Suppressor macrophage (primary cell): ENCODE results near the gene BAZ1B.
A peak's percentile ranks its signal among the peaks of the same experiment; 100 is the strongest.
"Not testable (repeated sequence)": the region's sequence is repeated elsewhere in the genome, so short reads cannot be mapped to it uniquely, and the experiment has no call there.

Experiments used
- DNase-seq, 4 experiments: peaks; one replicate each; pipeline ENCODE4 v3.0.0-alpha.2; 2020 to 2022

BAZ1B gene

DNA sequence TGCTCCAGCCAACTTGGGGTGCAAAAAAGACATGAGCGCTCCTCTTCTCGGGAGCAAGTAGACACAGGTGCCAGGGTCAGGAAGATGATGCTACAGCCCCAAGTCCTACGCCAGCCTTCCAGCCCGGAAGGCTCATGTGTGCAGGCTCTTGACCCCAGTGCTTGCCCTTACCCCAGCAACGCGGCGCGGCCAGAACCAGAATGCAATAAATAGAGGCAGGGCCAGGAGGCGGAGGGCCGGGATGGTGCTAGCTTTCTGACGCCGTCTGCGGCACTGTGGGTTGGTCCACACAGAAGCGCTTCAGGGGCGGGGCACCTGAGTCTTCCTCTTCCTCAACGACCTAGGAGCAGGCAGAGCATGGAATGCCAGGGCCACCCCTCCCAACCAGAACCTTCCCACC is 15.0 kb upstream of the BAZ1B start:
- no peak for DNase-seq

- no peak for DNase-seq
Measured at GRCh38 chr7:73536479-73536878, 14.4 kb upstream of the BAZ1B start.

GRCh38 chr7:73535918-73536317 is 13.8 kb upstream of the BAZ1B start:
- not testable (repeated sequence) for DNase-seq

GRCh38 chr7:73533742-73534141 is 11.6 kb upstream of the BAZ1B start:
- no peak for DNase-seq

DNA sequence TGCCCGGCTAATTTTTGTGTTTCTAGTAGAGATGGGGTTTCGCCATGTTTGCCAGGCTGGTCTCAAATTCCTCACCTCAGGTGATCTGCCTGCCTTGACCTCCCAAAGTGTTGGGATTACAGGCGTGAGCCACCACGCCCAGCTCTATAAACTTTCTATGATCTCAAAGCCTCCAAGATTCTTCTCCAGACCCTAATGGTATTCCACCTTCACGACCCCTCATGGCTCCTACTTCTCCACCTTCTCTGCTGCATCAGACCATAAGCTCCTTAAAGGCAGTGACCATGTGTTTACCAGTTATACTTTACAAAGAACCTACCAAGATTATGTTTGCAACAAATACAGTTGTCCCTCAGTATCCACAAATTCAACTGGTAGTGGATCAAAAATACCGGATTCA is 10.1 kb upstream of the BAZ1B start:
- no peak for DNase-seq

GRCh38 chr7:73530800-73531199 is 8.7 kb upstream of the BAZ1B start:
- DNase-seq, result no peak

GRCh38 chr7:73526896-73527821 is 5.1 kb upstream of the BAZ1B start:
- peak in 3 of 4 experiments; percentile 13 to 19 (median 16) for DNase-seq

DNA sequence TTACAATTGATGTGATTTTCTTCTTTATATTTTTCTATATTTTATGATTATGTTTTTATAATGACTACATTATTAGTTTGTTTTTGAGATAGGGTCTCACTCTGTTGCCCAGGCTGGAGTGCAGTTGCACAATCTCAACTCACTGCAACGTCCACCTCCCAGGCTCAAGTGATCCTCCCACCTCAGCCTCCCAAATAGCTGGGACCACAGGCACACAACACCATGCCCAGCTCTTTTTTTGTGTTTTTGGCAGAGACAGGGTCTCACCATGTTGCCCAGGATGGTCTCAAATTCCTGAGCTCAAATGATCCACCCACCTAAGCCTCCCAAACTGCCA is 4.0 kb upstream of the BAZ1B start:
- DNase-seq, result not testable (repeated sequence)

- DNase-seq, result peak in 2 of 4 experiments; percentile 76 to 80
Measured at GRCh38 chr7:73521636-73522104, 423 bp downstream of the BAZ1B start.

DNA sequence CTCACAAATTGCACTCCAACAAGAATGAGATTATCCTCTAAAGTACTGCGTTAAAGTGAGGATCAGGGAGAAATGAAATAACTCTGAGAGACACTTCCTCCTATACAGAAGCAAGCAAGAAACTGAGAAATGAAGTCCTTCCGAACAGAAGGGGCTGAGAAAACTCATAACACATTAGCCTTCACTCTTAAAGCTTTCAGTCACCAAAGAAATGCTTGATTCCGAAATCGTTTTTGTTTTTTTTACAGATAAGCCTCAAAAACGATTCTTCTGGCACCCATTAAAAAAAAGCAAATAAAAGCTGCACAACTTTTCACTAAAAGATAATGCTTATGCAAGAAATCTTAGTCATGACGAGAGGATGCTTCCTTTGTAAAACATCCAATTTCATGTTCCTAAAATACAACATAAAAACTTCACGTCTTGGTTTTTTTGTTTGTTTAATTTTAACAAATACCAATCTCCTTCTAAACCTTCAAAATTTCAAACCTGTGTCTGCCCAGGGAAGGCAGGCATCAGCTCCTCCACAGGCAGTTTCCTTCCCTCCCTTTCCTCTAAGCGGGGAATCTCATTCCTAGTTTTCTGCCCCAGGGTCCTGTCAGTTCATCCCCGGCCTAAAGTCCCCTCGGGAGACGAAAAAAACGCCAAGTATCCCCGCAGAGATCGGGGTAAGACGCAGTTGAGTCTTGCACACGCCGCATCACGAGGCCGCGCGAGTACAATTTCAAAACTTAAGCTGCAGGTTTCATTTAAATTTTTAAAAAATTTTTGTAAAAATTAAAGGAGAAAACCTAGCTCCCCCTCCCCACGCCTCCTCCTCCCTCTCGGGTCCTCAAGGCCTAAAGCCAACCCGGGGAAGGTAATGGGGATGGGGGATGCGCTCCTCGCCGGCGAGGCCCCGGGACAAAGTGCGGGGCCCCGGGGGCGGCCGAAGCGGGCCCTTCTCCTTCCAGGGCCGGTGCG is 1.1 kb downstream of the BAZ1B start:
- peak; percentile 10 to 44 (median 36) for DNase-seq

DNA sequence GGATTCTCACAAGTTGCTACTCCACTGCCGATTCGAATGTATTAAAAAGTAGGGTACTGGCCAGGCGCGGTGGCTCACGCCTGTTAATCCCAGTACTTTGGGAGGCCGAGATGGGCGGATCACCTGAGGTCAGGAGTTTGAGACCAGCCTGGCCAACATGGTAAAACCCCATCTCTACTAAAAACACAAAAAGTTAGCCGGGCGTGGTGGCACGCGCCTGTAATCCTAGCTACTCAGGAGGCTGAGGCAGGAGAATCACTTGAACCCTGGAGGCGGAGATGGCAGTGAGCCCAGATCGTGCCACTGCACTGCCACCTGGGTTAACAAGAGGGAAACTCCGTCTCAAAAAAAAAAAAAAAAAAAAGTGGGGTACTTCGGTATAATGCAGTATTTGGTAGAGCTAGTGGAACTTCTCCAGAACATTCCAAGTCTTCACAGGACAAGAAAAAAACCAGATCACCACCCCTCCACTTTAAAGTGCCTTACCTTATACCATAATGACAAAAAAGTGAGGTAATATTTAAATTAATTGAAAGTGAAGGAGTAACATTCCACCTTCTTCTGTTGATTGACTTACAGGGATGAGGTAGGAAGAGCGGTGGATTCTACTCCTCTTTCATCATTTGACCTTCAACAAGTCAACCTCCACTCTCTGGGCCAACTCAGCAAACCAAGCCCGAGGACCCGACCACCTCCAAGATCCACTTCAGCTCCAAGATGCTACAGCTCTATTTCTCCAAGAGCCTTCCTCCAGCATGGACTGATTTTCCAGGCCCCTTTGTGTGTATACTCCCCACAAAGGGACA is 2.0 kb downstream of the BAZ1B start:
- peak in 2 of 4 experiments; percentile 5 to 28 for DNase-seq

GRCh38 chr7:73518470-73518869 is 3.6 kb downstream of the BAZ1B start:
- no peak for DNase-seq

- no peak for DNase-seq
Measured at GRCh38 chr7:73517241-73517995, 4.7 kb downstream of the BAZ1B start.

GRCh38 chr7:73515178-73515577 is 6.9 kb downstream of the BAZ1B start:
- peak in 1 of 4 experiments; percentile 7 for DNase-seq

- no peak for DNase-seq
Measured at GRCh38 chr7:73512018-73512780, 9.9 kb downstream of the BAZ1B start.

- DNase-seq, result no peak
Measured at GRCh38 chr7:73509463-73509862, 12.6 kb downstream of the BAZ1B start.

DNA sequence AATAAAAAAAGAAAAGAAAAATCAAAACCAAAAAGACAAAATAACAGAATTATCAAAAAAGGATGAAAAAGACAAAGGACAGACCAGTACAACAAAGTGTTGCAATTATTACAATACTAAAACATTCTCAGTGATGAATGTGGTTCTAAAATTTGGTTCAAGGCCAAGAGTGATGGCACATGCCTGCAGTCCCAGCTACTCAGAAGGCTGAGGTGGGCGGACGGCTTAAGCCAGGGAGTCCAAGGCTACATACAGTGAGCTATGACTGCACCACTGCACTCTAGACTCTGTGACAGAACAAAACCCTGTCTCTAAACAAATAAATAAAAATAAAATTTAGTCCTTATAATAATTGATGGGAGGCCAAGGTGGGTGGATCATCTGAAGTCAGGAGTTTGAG is 14.5 kb downstream of the BAZ1B start:
- DNase-seq, result no peak

- no peak for DNase-seq
Measured at GRCh38 chr7:73504920-73505319, 17.2 kb downstream of the BAZ1B start.

GRCh38 chr7:73504017-73504416 is 18.1 kb downstream of the BAZ1B start:
- no peak for DNase-seq

GRCh38 chr7:73503229-73503628 is 18.9 kb downstream of the BAZ1B start:
- no peak for DNase-seq

GRCh38 chr7:73496626-73497025 is 25.5 kb downstream of the BAZ1B start:
- no peak for DNase-seq
